ENCODE data around the gene ZNF585A.

DNA sequence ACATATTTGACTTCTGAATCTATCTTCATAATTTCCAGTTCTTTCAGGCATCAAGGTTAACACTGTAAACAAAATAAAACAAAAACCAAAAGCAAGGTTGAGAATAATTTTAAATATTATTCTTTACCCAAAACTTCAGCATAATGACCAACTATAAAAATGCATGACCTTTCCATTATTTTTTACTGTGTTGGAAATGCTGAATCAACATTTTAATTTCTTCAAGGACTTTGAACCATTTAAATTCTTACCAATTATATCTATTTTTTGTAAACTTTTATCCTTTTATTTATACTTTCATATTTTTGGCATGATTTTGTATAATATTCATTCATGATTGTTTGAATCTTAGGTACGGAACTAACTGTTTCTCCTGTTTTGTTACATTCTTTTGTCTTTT, 6.9 kb downstream of the ZNF585A start:
- TF ChIP-seq CTCF (conservative IDR thresholded peaks at IDR 0.05 in 1 of 2, IDR thresholded peaks at IDR 0.05 in 1 of 2; ENCODE audit: low read depth in 1 of 2, low read length in 2 of 2) (no peak), EZH2 (IDR thresholded peaks at IDR 0.05; ENCODE audit: low read length, missing control alignments) (no peak)
